Esophagus muscularis mucosa (tissue), 4 donors: ENCODE data around the gene PRDM16. TPM values are rescaled to one million over a fixed set of nuclear protein-coding genes. Genes with fewer than 3 reads are reported as not detected.

ENCODE experiments used
- DNase-seq: peaks from one replicate; pipeline ENCODE4 v3.0.0-alpha.2; 2017; ENCODE audit errors: extremely low spot score
- H3K27ac ChIP-seq, 4 donors: fragments of 200-600 bp; sonication (generic); replicated peaks in 1 of 4; 1 replicate in 3 of 4; 2 replicates in 1 of 4; pipeline ENCODE4 v1.5.1; 2016 to 2019; ENCODE audit warnings: mild to moderate bottlenecking in 1 of 4
- H3K27me3 ChIP-seq, 4 donors: fragments of 200-600 bp; sonication (generic); one replicate each; pipeline versions ENCODE4 v1.5.1 to v1.6.0; 2016 to 2019
- H3K36me3 ChIP-seq, 4 donors: fragments of 200-600 bp; sonication (generic); one replicate each; pipeline ENCODE4 v1.5.1; 2016 to 2019
- H3K4me1 ChIP-seq, 4 donors: fragments of 200-600 bp; sonication (generic); one replicate each; pipeline ENCODE4 v1.5.1; 2016 to 2019
- H3K4me3 ChIP-seq, 4 donors: fragments of 200-600 bp; sonication (generic); 1 replicate in 2 of 4; 2 replicates in 2 of 4; pipeline ENCODE4 v1.5.1; 2016 to 2019; ENCODE audit warnings: mild to moderate bottlenecking in 4 of 4, moderate library complexity in 1 of 4
- H3K9me3 ChIP-seq, 4 donors: fragments of 200-600 bp; sonication (generic); 1 replicate in 3 of 4; 2 replicates in 1 of 4; pipeline ENCODE4 v1.5.1; 2016 to 2019
- CTCF ChIP-seq, 3 experiments: fragments of 200-600 bp in 2 of 3; fragments of 450-650 bp in 1 of 3; sonication (generic) in 2 of 3; IDR thresholded peaks; one replicate each; pipeline ENCODE4 v1.5.1; 2017 to 2019; ENCODE audit warnings: antibody characterized with exemption in 3 of 3, mild to moderate bottlenecking in 2 of 3, moderate library complexity in 1 of 3
- EP300 ChIP-seq: sonication (generic); formaldehyde crosslinking; IDR thresholded peaks from one replicate; pipeline ENCODE4 v1.6.1; 2017; ENCODE audit warnings: antibody characterized with exemption
- POLR2A ChIP-seq: fragments of 450-650 bp; IDR thresholded peaks from one replicate; pipeline ENCODE4 v1.6.1; 2017; ENCODE audit warnings: antibody characterized with exemption, moderate library complexity, mild to moderate bottlenecking, low read depth
- POLR2AphosphoS5 ChIP-seq, 2 donors: sonication (generic); formaldehyde crosslinking; IDR thresholded peaks; one replicate each; pipeline ENCODE4 v1.6.1; 2017; ENCODE audit warnings: antibody characterized with exemption in 2 of 2
- WGBS: methylation state at CpG from one replicate; pipeline ENCODE4 v1.1.5; 2018; 5-methylcytosine and 5-hydroxymethylcytosine counted together
- intact Hi-C: fragments of 100-400 bp; cut with DNase I; formaldehyde crosslinking; loops from one replicate; pipeline ENCODE4 v1.15.1; 2023
- total RNA-seq, 4 donors: library from RNA; depleted of rRNA; stranded (reverse); fragments of >200 nt; gene quantifications; one replicate each; pipeline versions ENCODE4 v1.1.0 to v1.2.1, GENCODE V29; 2016

The PRDM16 gene
- total RNA-seq, 4 donors from 2014 or later = 1.2 to 4.4 (median 2.2) TPM

- no peak for TF ChIP-seq EP300
- TF ChIP-seq POLR2A = no peak
- no peak for TF ChIP-seq POLR2AphosphoS5 (IDR thresholded peaks at IDR 0.05)
- no peaks in the 10 kb centered on the region for H3K36me3 ChIP-seq
- H3K27me3 ChIP-seq = peaks cover 0 to 69% (median 0%) of the 10 kb centered on the region in 4 donors
- intact Hi-C loops = no loop called here
- no peak overlapping the region for H3K4me3 ChIP-seq
- H3K4me1 ChIP-seq = peaks cover 0 to 7% (median 2%) of the 10 kb centered on the region in 4 donors
- 83% methylated on average over 6 of the region's 6 CpGs for WGBS
- H3K27ac ChIP-seq = no peak overlapping the region
- DNase-seq = no peak
- H3K9me3 ChIP-seq = no peaks in the 10 kb centered on the region
Observed at GRCh38 chr1:3379934-3380333, 310.9 kb downstream of the PRDM16 start.

GRCh38 chr1:3380469-3380868, 311.5 kb downstream of the PRDM16 start:
- H3K27me3 ChIP-seq = peaks cover 0 to 69% (median 0%) of the 10 kb centered on the region in 4 donors
- 86% methylated on average over 11 of the region's 11 CpGs for WGBS
- no peak overlapping the region for H3K4me3 ChIP-seq
- H3K9me3 ChIP-seq = no peaks in the 10 kb centered on the region
- no peak overlapping the region for H3K27ac ChIP-seq
- DNase-seq = no peak
- intact Hi-C loops = no loop called here
- H3K36me3 ChIP-seq = no peaks in the 10 kb centered on the region
- no peak for TF ChIP-seq POLR2A
- peaks cover 0 to 7% (median 2%) of the 10 kb centered on the region in 4 donors for H3K4me1 ChIP-seq

GRCh38 chr1:3381901-3382300, 312.9 kb downstream of the PRDM16 start:
- intact Hi-C loops = no loop called here
- 43% methylated on average over 1 of the region's 10 CpGs for WGBS
- no peak for DNase-seq
- Histone ChIP-seq H3K27me3 (peaks cover 0 to 67% (median 0%) of the 10 kb centered on the region in 4 donors), H3K9me3 (no peaks in the 10 kb centered on the region), H3K27ac (no peak overlapping the region), H3K4me1 (peaks cover 0 to 7% (median 2%) of the 10 kb centered on the region in 4 donors), H3K36me3 (no peaks in the 10 kb centered on the region), H3K4me3 (no peak overlapping the region)
- TF ChIP-seq POLR2A (no peak), CTCF (IDR thresholded peaks at IDR 0.05) (no peak), POLR2AphosphoS5 (IDR thresholded peaks at IDR 0.05) (no peak), EP300 (no peak)

- WGBS = 85% methylated on average over 7 of the region's 14 CpGs
- TF ChIP-seq CTCF (IDR thresholded peaks at IDR 0.05) = no peak
- TF ChIP-seq POLR2AphosphoS5 (IDR thresholded peaks at IDR 0.05) = no peak
- no peak for TF ChIP-seq EP300
- TF ChIP-seq POLR2A = no peak
- peaks cover 0 to 67% (median 0%) of the 10 kb centered on the region in 4 donors for H3K27me3 ChIP-seq
- H3K4me1 ChIP-seq = peaks cover 0 to 7% (median 2%) of the 10 kb centered on the region in 4 donors
- intact Hi-C loops = no loop called here
- no peak for DNase-seq
- no peak overlapping the region for H3K4me3 ChIP-seq
- no peaks in the 10 kb centered on the region for H3K9me3 ChIP-seq
- H3K36me3 ChIP-seq = no peaks in the 10 kb centered on the region
- H3K27ac ChIP-seq = no peak overlapping the region
Observed at GRCh38 chr1:3382326-3383057, 313.5 kb downstream of the PRDM16 start.

GRCh38 chr1:3383679-3384078, 314.7 kb downstream of the PRDM16 start:
- H3K4me3 ChIP-seq = no peak overlapping the region
- no peaks in the 10 kb centered on the region for H3K9me3 ChIP-seq
- H3K4me1 ChIP-seq = peaks cover 0 to 7% (median 2%) of the 10 kb centered on the region in 4 donors
- intact Hi-C loops = no loop called here
- H3K36me3 ChIP-seq = no peaks in the 10 kb centered on the region
- H3K27ac ChIP-seq = no peak overlapping the region
- TF ChIP-seq POLR2A (no peak), CTCF (IDR thresholded peaks at IDR 0.05) (no peak), POLR2AphosphoS5 (IDR thresholded peaks at IDR 0.05) (no peak), EP300 (no peak)
- DNase-seq = no peak
- 87% methylated on average over 3 of the region's 5 CpGs for WGBS
- H3K27me3 ChIP-seq = peaks cover 0 to 72% (median 0%) of the 10 kb centered on the region in 4 donors
